Neural cell (in vitro differentiated cells): ENCODE measurements around the gene CSTF2. TPM values are rescaled to one million over a fixed set of nuclear protein-coding genes. Genes with fewer than 3 reads are reported as not detected.

Source experiments
- H2AFZ ChIP-seq: fragments of 200-600, 300-800 bp; sonication (generic), shearing (Covaris generic); 2 replicates; pipeline ENCODE4 v1.6.0; 2014; ENCODE audit warnings: low read depth, mild to moderate bottlenecking, antibody characterized with exemption, low read length, moderate library complexity
- H3F3A ChIP-seq: fragments of 200-600 bp; shearing (Covaris generic); 2 replicates; pipeline ENCODE4 v1.6.1; 2016; ENCODE audit warnings: mild to moderate bottlenecking, moderate library complexity, mixed read lengths, antibody characterized with exemption, low read length; ENCODE audit not compliant: insufficient read depth, poor library complexity, severe bottlenecking
- H3K27ac ChIP-seq: fragments of 200-600, 300-800 bp; sonication (generic), shearing (Covaris generic); 2 replicates; pipeline ENCODE4 v1.5.1; 2014; ENCODE audit warnings: mild to moderate bottlenecking, low read length, moderate library complexity
- H3K27me3 ChIP-seq: fragments of 300-800, 200-600 bp; sonication (generic), shearing (Covaris generic); 2 replicates; pipeline ENCODE4 v1.6.0; 2014; ENCODE audit warnings: mild to moderate bottlenecking, low read depth, low read length, moderate library complexity; ENCODE audit not compliant: insufficient read depth
- H3K36me3 ChIP-seq: fragments of 300-800, 200-600 bp; sonication (generic), shearing (Covaris generic); 2 replicates; pipeline ENCODE4 v1.5.1; 2014; ENCODE audit warnings: mild to moderate bottlenecking, antibody characterized with exemption, low read length, moderate library complexity; ENCODE audit not compliant: insufficient read depth
- H3K4me2 ChIP-seq: fragments of 300-800, 200-600 bp; sonication (generic), shearing (Covaris generic); 2 replicates; pipeline ENCODE4 v1.6.0; 2014; ENCODE audit warnings: mild to moderate bottlenecking, low read length
- H3K4me3 ChIP-seq: fragments of 300-800, 200-600 bp; sonication (generic), shearing (Covaris generic); 2 replicates; pipeline ENCODE4 v1.5.1; 2014; ENCODE audit warnings: mild to moderate bottlenecking, low read length, moderate library complexity
- H3K79me2 ChIP-seq: fragments of 200-600 bp; shearing (Covaris generic); replicated peaks from 2 replicates; pipeline ENCODE4 v1.6.0; 2014; ENCODE audit warnings: mild to moderate bottlenecking, low read length, moderate library complexity; ENCODE audit not compliant: insufficient read depth
- H3K9ac ChIP-seq: fragments of 300-800, 200-600 bp; sonication (generic), shearing (Covaris generic); 2 replicates; pipeline ENCODE4 v1.6.1; 2016; ENCODE audit warnings: mild to moderate bottlenecking, low read length, mixed read lengths
- H3K9me2 ChIP-seq: fragments of 200-600 bp; shearing (Covaris generic); 2 replicates; pipeline ENCODE4 v1.6.1; 2016; ENCODE audit warnings: mild to moderate bottlenecking, low read length, mixed read lengths; ENCODE audit not compliant: insufficient read depth
- H3K9me3 ChIP-seq: fragments of 200-600, 300-800 bp; sonication (generic), shearing (Covaris generic); 2 replicates; pipeline ENCODE4 v1.6.1; 2016; ENCODE audit warnings: mild to moderate bottlenecking, mixed run types, low read length, moderate library complexity, mixed read lengths
- H4K20me1 ChIP-seq: fragments of 200-600 bp; shearing (Covaris generic); 2 replicates; pipeline ENCODE4 v1.6.1; 2016; ENCODE audit warnings: mild to moderate bottlenecking, mixed run types; ENCODE audit not compliant: insufficient read depth
- EP300 ChIP-seq: fragments of 450-650 bp; conservative IDR thresholded peaks from 2 replicates; pipeline ENCODE4 v1.6.1; 2014; ENCODE audit warnings: antibody characterized with exemption, mild to moderate bottlenecking, moderate library complexity; ENCODE audit not compliant: poor library complexity, severe bottlenecking
- EZH2 ChIP-seq: fragments of 200-600, 300-800 bp; shearing (Covaris generic), sonication (generic); IDR thresholded peaks from 2 replicates; pipeline ENCODE4 v1.6.1; 2014; ENCODE audit warnings: antibody characterized with exemption, low read length, borderline replicate concordance, mild to moderate bottlenecking; ENCODE audit not compliant: insufficient read depth, poor library complexity, severe bottlenecking
- MXI1 ChIP-seq: fragments of 450-650 bp; conservative IDR thresholded peaks from 2 replicates; pipeline ENCODE4 v1.6.1; 2014; ENCODE audit warnings: antibody characterized with exemption, mild to moderate bottlenecking; ENCODE audit not compliant: poor library complexity, severe bottlenecking
- POLR2AphosphoS5 ChIP-seq: IDR thresholded peaks from 2 replicates; pipeline ENCODE4 v1.6.1; 2012
- RAD21 ChIP-seq: fragments of 450-650 bp; conservative IDR thresholded peaks from 2 replicates; pipeline ENCODE4 v1.6.1; 2014; ENCODE audit warnings: antibody characterized with exemption, mild to moderate bottlenecking, moderate library complexity
- SMC3 ChIP-seq: fragments of 450-650 bp; conservative IDR thresholded peaks from 2 replicates; pipeline ENCODE4 v1.6.1; 2014; ENCODE audit warnings: antibody characterized with exemption, mild to moderate bottlenecking, moderate library complexity; ENCODE audit not compliant: poor library complexity
- TAF1 ChIP-seq: IDR thresholded peaks from 2 replicates; pipeline ENCODE4 v1.6.1; 2012; ENCODE audit warnings: low read depth
- polyA plus RNA-seq: library from polyadenylated mRNA; depleted of rRNA; stranded (reverse); fragments of >200 nt; gene quantifications from 2 replicates; pipeline ENCODE4 v1.2.3, GENCODE V29; 2014
- TF ChIP-seq, protein P1 (sequence below): IDR thresholded peaks from 2 replicates; pipeline ENCODE4 v1.6.1; 2012; ENCODE audit warnings: borderline replicate concordance
- TF ChIP-seq, protein P2 (sequence below): fragments of 450-650 bp; IDR thresholded peaks from 2 replicates; pipeline ENCODE4 v1.5.1; 2014; ENCODE audit warnings: antibody characterized with exemption, mild to moderate bottlenecking, moderate library complexity; ENCODE audit not compliant: poor library complexity, severe bottlenecking

The CSTF2 gene
- polyA plus RNA-seq, 1 donor from 2014 or later, result 19.2 TPM

DNA sequence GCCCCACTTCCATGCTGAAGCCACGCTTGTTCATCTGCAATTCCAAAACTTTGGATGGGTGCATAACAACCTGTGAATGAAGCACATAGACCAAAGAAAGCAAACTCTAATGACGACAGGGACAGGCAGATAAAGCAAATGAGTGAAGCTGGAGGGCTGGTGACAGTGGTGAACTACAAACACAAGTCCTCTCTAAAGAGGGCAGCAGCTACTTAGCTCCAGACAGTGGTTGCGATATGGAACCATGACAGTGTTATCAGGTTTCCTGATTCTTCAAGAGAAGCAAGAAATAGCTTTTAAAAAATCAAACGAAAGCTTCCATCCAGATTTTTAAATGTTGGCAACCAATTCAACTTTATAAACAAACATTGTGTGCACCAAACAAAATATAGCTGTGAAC, 30.1 kb downstream of the CSTF2 start:
- Histone ChIP-seq H4K20me1 (no peaks in the 10 kb centered on the region), H2AFZ (no peak overlapping the region), H3K27me3 (no peaks in the 10 kb centered on the region), H3K4me2 (no peak overlapping the region), H3K4me3 (no peak overlapping the region), H3K9ac (no peak overlapping the region), H3K79me2 (no peaks in the 10 kb centered on the region), H3F3A (no peaks in the 10 kb centered on the region), H3K36me3 (no peaks in the 10 kb centered on the region), H3K9me2 (no peaks in the 10 kb centered on the region), H3K27ac (no peak overlapping the region), H3K9me3 (no peaks in the 10 kb centered on the region)
- TF ChIP-seq EP300, result no peak
- TF ChIP-seq, protein P1, sequence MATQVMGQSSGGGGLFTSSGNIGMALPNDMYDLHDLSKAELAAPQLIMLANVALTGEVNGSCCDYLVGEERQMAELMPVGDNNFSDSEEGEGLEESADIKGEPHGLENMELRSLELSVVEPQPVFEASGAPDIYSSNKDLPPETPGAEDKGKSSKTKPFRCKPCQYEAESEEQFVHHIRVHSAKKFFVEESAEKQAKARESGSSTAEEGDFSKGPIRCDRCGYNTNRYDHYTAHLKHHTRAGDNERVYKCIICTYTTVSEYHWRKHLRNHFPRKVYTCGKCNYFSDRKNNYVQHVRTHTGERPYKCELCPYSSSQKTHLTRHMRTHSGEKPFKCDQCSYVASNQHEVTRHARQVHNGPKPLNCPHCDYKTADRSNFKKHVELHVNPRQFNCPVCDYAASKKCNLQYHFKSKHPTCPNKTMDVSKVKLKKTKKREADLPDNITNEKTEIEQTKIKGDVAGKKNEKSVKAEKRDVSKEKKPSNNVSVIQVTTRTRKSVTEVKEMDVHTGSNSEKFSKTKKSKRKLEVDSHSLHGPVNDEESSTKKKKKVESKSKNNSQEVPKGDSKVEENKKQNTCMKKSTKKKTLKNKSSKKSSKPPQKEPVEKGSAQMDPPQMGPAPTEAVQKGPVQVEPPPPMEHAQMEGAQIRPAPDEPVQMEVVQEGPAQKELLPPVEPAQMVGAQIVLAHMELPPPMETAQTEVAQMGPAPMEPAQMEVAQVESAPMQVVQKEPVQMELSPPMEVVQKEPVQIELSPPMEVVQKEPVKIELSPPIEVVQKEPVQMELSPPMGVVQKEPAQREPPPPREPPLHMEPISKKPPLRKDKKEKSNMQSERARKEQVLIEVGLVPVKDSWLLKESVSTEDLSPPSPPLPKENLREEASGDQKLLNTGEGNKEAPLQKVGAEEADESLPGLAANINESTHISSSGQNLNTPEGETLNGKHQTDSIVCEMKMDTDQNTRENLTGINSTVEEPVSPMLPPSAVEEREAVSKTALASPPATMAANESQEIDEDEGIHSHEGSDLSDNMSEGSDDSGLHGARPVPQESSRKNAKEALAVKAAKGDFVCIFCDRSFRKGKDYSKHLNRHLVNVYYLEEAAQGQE, result no peak
- no peak for TF ChIP-seq SMC3
- TF ChIP-seq RAD21, result no peak
- no peak for TF ChIP-seq MXI1
- TF ChIP-seq POLR2AphosphoS5, result no peak
- TF ChIP-seq EZH2, result no peak
- no peak for TF ChIP-seq TAF1
- TF ChIP-seq, protein P2, sequence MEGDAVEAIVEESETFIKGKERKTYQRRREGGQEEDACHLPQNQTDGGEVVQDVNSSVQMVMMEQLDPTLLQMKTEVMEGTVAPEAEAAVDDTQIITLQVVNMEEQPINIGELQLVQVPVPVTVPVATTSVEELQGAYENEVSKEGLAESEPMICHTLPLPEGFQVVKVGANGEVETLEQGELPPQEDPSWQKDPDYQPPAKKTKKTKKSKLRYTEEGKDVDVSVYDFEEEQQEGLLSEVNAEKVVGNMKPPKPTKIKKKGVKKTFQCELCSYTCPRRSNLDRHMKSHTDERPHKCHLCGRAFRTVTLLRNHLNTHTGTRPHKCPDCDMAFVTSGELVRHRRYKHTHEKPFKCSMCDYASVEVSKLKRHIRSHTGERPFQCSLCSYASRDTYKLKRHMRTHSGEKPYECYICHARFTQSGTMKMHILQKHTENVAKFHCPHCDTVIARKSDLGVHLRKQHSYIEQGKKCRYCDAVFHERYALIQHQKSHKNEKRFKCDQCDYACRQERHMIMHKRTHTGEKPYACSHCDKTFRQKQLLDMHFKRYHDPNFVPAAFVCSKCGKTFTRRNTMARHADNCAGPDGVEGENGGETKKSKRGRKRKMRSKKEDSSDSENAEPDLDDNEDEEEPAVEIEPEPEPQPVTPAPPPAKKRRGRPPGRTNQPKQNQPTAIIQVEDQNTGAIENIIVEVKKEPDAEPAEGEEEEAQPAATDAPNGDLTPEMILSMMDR, result no peak

DNA sequence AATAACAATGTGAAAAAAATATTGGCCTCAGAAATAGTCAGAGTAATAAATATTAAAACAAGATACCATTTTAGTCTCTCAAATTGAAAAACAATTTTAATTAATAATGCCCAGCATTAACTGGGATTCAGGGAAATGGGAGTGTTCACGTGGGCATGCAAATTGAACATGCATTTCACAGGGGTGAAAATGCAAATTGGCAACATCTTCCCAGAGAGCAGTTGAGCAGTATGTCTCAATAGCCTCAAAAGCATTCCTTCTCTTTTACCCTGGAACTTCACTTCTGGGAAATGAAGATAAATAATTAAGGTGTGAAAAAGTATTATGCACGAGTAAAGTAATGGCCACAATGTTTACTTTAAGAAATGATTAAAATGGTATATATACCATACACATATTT, 32.6 kb downstream of the CSTF2 start:
- Histone ChIP-seq H3K27ac (no peak overlapping the region), H3K9ac (no peak overlapping the region), H3K36me3 (no peaks in the 10 kb centered on the region), H3K9me2 (no peaks in the 10 kb centered on the region), H2AFZ (no peak overlapping the region), H3K4me3 (no peak overlapping the region), H3K9me3 (no peaks in the 10 kb centered on the region), H3K27me3 (no peaks in the 10 kb centered on the region), H3K79me2 (no peaks in the 10 kb centered on the region), H3K4me2 (no peak overlapping the region), H4K20me1 (no peaks in the 10 kb centered on the region), H3F3A (no peaks in the 10 kb centered on the region)
- TF ChIP-seq SMC3 (no peak), RAD21 (no peak), EP300 (no peak), TAF1 (no peak), EZH2 (no peak), POLR2AphosphoS5 (no peak), MXI1 (no peak)
- TF ChIP-seq, protein P2, result no peak
- TF ChIP-seq, protein P1, result no peak
